HepG2 (cell line): ENCODE data around the gene CTNND1. TPM values are rescaled to one million over a fixed set of nuclear protein-coding genes. Genes with fewer than 3 reads are reported as not detected.
A peak's percentile ranks its signal among the peaks of the same experiment; 100 is the strongest.

Experiments used
- FOXA1 ChIP-seq, 2 experiments: fragments of 450-650 bp in 1 of 2; sonication (generic) in 1 of 2; formaldehyde crosslinking in 1 of 2; IDR thresholded peaks; 2 replicates each; pipeline versions ENCODE4 v1.4.0 to v1.6.1; 2016 to 2020; ENCODE audit warnings: missing genetic modification reagents in 1 of 2
- GTF3A ChIP-seq: sonication (generic); formaldehyde crosslinking; conservative IDR thresholded peaks from 2 replicates; pipeline ENCODE4 v1.4.0; 2020; ENCODE audit warnings: mild to moderate bottlenecking, missing genetic modification reagents
- HES4 ChIP-seq: sonication (generic); formaldehyde crosslinking; IDR thresholded peaks from 2 replicates; pipeline ENCODE4 v1.9.0; 2021; ENCODE audit warnings: mild to moderate bottlenecking, missing genetic modification reagents, borderline replicate concordance
- HOXA3 ChIP-seq: sonication (generic); formaldehyde crosslinking; IDR thresholded peaks from 2 replicates; pipeline ENCODE4 v1.5.0; 2020; ENCODE audit warnings: missing genetic modification reagents
- KAT2B ChIP-seq: fragments of 150-350 bp; IDR thresholded peaks from 2 replicates; pipeline ENCODE4 v1.6.1; 2014; ENCODE audit warnings: low read depth, low read length, borderline replicate concordance
- KDM4B ChIP-seq: sonication (generic); formaldehyde crosslinking; IDR thresholded peaks from 2 replicates; pipeline ENCODE4 v1.4.0; 2020; ENCODE audit warnings: missing genetic modification reagents
- MBD4 ChIP-seq: IDR thresholded peaks from 2 replicates; pipeline ENCODE4 v1.6.1; 2012; ENCODE audit warnings: low read length, inconsistent platforms, borderline replicate concordance
- PHF20 ChIP-seq: sonication (generic); formaldehyde crosslinking; IDR thresholded peaks from 2 replicates; pipeline ENCODE4 v1.5.0; 2020; ENCODE audit warnings: mild to moderate bottlenecking, missing genetic modification reagents
- RCOR2 ChIP-seq: IDR thresholded peaks from 2 replicates; pipeline ENCODE4 v1.6.1; 2016; ENCODE audit warnings: missing biosample characterization, missing genetic modification reagents
- XBP1 ChIP-seq: sonication (generic); formaldehyde crosslinking; IDR thresholded peaks from 2 replicates; pipeline ENCODE4 v1.5.0; 2020; ENCODE audit warnings: missing genetic modification reagents
- ZBTB38 ChIP-seq: sonication (generic); formaldehyde crosslinking; IDR thresholded peaks from 2 replicates; pipeline ENCODE4 v1.5.1; 2020; ENCODE audit warnings: mild to moderate bottlenecking, missing genetic modification reagents
- ZBTB7B ChIP-seq: sonication (generic); formaldehyde crosslinking; IDR thresholded peaks from 2 replicates; pipeline ENCODE4 v1.4.0; 2020; ENCODE audit warnings: missing genetic modification reagents
- ZFP90 ChIP-seq: sonication (generic); formaldehyde crosslinking; IDR thresholded peaks from 2 replicates; pipeline ENCODE4 v1.8.0; 2022; ENCODE audit warnings: missing genetic modification reagents, mild to moderate bottlenecking, inconsistent platforms, borderline replicate concordance
- ZNF138 ChIP-seq: sonication (generic); formaldehyde crosslinking; IDR thresholded peaks from 2 replicates; pipeline ENCODE4 v1.5.0; 2020; ENCODE audit warnings: mild to moderate bottlenecking, low read depth, missing genetic modification reagents
- ZSCAN21 ChIP-seq: sonication (generic); formaldehyde crosslinking; IDR thresholded peaks from 2 replicates; pipeline ENCODE4 v1.8.0; 2022; ENCODE audit warnings: mild to moderate bottlenecking, missing genetic modification reagents, moderate library complexity, borderline replicate concordance
- polyA plus RNA-seq, 8 experiments: library from polyadenylated mRNA; depleted of rRNA in 3 of 8; stranded (reverse) in 7 of 8; unstranded in 1 of 8; fragments of >200 nt; fragmentation: Illumina TruSeq in 4 of 8; extraction: Trizol in 4 of 8; gene quantifications; 2 replicates each; pipeline versions ENCODE4 v1.2.1 to v1.2.3, GENCODE V29; 2011 to 2016; ENCODE audit warnings: low read depth in 4 of 8, missing spikeins in 1 of 8, mixed read lengths in 1 of 8; ENCODE audit not compliant: insufficient read depth in 1 of 8
- total RNA-seq, 5 experiments: library from RNA; depleted of rRNA; stranded (reverse); fragments of >200 nt; fragmentation: Illumina TruSeq; extraction: Trizol; gene quantifications; 2 replicates each; pipeline ENCODE4 v1.2.3, GENCODE V29; 2016; ENCODE audit warnings: low read depth in 1 of 5
- TF ChIP-seq, protein P1 (sequence below): sonication (generic); formaldehyde crosslinking; IDR thresholded peaks from 2 replicates; pipeline ENCODE4 v1.8.1; 2023; ENCODE audit warnings: missing genetic modification reagents, inconsistent platforms, borderline replicate concordance
- TF ChIP-seq, protein P2 (sequence below): IDR thresholded peaks from 2 replicates; pipeline ENCODE4 v1.6.1; 2016; ENCODE audit warnings: missing compliant biosample characterization, missing genetic modification reagents, borderline replicate concordance
- TF ChIP-seq, protein P3 (sequence below): sonication (generic); formaldehyde crosslinking; IDR thresholded peaks from 2 replicates; pipeline ENCODE4 v1.4.0; 2020; ENCODE audit warnings: mild to moderate bottlenecking, missing genetic modification reagents

Gene CTNND1
- total and polyA plus RNA-seq, 2 of the 13 experiments (the other 11 are each of a cell fraction or from before 2014, with no cell fraction given) = 117 to 128 TPM

DNA sequence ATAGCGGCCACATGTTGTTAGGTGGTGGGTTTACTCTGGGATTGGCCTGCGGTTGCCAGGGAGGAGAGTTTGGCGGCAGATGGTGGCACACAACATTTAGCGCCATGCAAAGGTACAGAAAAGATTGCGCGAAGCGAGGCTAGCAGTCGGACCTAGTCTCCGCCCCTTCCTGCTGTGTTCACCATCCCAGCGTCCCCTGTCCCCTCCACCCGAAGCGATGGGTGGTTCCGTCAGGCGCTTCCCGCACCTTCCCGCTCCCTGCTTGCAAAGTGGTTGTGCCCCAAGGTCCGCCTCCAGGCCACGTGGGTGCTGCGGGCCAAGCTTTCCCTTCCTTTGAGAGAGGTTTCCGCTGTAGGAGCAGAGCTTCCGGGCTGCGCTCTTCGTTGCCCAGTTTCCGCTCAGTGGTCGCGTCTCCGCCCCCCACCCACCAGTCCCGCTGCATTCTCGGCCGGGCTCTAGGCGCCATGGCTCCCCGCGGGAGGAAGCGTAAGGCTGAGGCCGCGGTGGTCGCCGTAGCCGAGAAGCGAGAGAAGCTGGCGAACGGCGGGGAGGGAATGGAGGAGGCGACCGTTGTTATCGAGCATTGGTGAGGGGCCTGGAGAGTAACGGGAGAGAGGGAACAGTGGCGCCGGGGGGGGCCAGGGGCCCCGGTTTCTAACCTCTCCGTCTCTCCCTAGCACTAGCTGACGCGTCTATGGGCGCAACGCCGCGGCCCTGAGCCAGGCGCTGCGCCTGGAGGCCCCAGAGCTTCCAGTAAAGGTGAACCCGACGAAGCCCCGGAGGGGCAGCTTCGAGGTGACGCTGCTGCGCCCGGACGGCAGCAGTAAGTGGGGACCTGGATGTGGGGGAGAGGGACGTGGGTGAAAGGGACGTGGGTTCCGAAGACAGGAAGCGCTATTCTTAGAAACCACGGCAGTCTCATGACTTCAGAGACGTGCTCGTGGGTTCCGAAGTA is 20.2 kb upstream of the CTNND1 start, which contains the start of gene SELENOH (continued):
- TF ChIP-seq ZBTB38 (CRISPR knock-in tag) = peak; percentile 83
- no peak for TF ChIP-seq XBP1 (CRISPR knock-in tag)
- TF ChIP-seq ZBTB7B (CRISPR knock-in tag) = peak; percentile 87
- TF ChIP-seq GTF3A (CRISPR knock-in tag) = no peak
- TF ChIP-seq, protein P1, sequence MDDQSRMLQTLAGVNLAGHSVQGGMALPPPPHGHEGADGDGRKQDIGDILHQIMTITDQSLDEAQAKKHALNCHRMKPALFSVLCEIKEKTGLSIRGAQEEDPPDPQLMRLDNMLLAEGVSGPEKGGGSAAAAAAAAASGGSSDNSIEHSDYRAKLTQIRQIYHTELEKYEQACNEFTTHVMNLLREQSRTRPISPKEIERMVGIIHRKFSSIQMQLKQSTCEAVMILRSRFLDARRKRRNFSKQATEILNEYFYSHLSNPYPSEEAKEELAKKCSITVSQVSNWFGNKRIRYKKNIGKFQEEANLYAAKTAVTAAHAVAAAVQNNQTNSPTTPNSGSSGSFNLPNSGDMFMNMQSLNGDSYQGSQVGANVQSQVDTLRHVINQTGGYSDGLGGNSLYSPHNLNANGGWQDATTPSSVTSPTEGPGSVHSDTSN (CRISPR knock-in tag) = no peak
- TF ChIP-seq PHF20 (CRISPR knock-in tag) = peak; percentile 95
- TF ChIP-seq ZSCAN21 (CRISPR knock-in tag) = peak; percentile 55; the same call in 1 of the 2 replicates
- TF ChIP-seq MBD4 = no peak
- no peak for TF ChIP-seq HES4
- TF ChIP-seq, protein P2, sequence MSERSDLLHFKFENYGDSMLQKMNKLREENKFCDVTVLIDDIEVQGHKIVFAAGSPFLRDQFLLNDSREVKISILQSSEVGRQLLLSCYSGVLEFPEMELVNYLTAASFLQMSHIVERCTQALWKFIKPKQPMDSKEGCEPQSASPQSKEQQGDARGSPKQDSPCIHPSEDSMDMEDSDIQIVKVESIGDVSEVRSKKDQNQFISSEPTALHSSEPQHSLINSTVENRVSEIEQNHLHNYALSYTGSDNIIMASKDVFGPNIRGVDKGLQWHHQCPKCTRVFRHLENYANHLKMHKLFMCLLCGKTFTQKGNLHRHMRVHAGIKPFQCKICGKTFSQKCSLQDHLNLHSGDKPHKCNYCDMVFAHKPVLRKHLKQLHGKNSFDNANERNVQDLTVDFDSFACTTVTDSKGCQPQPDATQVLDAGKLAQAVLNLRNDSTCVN = no peak
- no peak for TF ChIP-seq RCOR2 (CRISPR knock-in tag)
- 0 out of 2 replicates have a peak, but pooled peaks have one; percentile 25 for TF ChIP-seq KDM4B (CRISPR knock-in tag)
- 0 out of 2 replicates have a peak, but pooled peaks have one; percentile 49 for TF ChIP-seq ZNF138 (CRISPR knock-in tag)
- TF ChIP-seq ZFP90 (CRISPR knock-in tag) = no peak
- TF ChIP-seq KAT2B = no peak
- no peak for TF ChIP-seq FOXA1 (IDR thresholded peaks at IDR 0.05)
- TF ChIP-seq FOXA1 (CRISPR knock-in tag; IDR thresholded peaks at IDR 0.05) = no peak
- peak; percentile 77 for TF ChIP-seq HOXA3 (CRISPR knock-in tag)
- TF ChIP-seq, protein P3, sequence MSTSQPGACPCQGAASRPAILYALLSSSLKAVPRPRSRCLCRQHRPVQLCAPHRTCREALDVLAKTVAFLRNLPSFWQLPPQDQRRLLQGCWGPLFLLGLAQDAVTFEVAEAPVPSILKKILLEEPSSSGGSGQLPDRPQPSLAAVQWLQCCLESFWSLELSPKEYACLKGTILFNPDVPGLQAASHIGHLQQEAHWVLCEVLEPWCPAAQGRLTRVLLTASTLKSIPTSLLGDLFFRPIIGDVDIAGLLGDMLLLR (CRISPR knock-in tag) = no peak; the same call in 1 of the 2 replicates
